ENCODE results near the gene NOL4L. TPM values are rescaled to one million over a fixed set of nuclear protein-coding genes. Genes with fewer than 3 reads are reported as not detected.

The NOL4L gene
- total RNA-seq, 1 donor from 2014 or later = 11.9 TPM

DNA sequence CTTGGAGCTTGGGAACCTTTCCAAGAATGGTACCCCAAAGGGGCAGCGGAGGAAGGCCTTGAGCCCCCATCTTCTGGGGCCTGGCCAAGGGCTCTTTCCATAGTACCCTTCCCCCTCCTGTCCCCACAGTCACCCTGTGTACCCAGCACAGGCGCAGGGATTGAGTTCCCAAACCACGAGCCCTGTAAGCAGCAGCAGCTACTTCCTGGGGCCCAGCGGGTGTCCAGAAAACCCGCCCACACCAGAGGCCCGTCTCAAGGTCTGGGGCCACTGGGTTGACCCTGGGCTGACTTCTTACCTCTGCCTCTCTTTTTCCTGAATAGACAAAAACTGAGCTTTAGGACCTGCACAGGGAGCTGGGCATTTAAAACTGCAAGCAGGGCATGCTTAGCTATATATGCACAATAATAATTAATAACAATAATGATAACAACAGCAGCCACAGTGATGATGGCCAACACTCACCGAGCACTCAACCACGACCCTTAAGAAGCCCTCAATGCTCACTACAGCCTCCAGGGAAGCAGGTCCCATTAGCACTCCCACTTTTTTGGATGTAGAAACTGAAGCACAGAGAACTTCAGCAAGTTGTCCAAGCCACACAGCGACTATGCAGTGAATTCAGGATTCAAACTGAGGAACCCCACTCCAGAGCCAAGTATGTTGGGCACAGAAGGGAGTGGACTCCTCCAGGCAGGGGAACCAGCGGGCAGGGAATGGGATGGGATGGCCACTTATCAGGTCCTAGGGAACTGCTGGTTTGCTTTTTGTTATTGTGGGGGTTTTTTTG is 14.5 kb downstream of the NOL4L start:
- H3K27ac ChIP-seq = no peak overlapping the region
- no peak for DNase-seq (ENCODE audit: low spot score)

DNA sequence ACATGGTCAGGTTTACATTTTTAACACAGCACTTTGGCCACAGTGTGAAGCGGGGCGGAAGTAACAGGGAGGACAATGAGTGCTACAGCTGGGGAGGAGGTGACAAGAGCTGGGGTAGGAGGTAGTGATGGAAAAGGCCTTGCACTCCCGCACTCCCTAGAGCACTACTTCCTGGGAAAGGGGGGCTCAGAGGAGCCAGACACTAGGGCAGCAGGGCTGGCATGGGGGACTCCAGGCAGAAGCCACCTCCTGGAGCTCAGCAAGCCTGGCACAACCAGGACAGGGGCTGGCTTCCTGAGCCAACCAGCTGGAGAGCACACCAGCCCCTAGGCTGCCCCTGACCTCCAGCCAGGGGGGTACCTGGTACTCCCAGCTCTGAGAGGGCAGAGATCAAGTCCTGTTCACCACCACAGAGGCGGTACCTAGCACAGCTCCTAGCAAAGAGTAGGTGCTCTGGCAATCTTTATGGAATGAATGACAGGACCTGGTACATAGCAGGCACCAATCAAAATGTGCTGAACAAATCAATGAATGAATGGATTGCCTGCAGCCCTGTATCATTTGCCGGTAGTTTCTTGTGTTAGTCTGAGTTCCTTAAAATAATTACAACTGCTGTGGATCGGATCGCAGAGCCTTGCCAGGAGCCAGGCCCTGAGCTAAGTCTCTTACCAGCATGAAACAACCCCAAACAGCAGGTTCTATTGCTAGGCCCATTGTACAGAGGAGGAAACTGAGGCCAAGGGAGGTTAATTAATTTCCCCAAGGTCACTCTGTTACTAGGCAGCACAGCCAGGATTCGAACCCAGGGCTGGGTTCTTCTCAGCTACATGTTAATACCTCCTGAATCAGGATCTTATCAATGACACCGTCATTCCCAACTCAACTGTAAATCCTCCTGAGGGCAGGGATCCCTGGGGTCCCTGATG is 15.5 kb downstream of the NOL4L start:
- no peaks in the 10 kb centered on the region for H3K9me3 ChIP-seq (ENCODE audit: low read depth)
- TF ChIP-seq, protein P1, sequence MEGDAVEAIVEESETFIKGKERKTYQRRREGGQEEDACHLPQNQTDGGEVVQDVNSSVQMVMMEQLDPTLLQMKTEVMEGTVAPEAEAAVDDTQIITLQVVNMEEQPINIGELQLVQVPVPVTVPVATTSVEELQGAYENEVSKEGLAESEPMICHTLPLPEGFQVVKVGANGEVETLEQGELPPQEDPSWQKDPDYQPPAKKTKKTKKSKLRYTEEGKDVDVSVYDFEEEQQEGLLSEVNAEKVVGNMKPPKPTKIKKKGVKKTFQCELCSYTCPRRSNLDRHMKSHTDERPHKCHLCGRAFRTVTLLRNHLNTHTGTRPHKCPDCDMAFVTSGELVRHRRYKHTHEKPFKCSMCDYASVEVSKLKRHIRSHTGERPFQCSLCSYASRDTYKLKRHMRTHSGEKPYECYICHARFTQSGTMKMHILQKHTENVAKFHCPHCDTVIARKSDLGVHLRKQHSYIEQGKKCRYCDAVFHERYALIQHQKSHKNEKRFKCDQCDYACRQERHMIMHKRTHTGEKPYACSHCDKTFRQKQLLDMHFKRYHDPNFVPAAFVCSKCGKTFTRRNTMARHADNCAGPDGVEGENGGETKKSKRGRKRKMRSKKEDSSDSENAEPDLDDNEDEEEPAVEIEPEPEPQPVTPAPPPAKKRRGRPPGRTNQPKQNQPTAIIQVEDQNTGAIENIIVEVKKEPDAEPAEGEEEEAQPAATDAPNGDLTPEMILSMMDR (IDR thresholded peaks at IDR 0.05) = no peak
- TF ChIP-seq EZH2phosphoT487 (IDR thresholded peaks at IDR 0.05) (no peak), EZH2 (IDR thresholded peaks at IDR 0.05) (no peak)
- no peak overlapping the region for H2AFZ ChIP-seq (replicated peaks)
- Mint-ChIP-seq H3K27me3 (ENCODE audit: insufficient read depth, low read depth) (peaks cover 13% of the 10 kb centered on the region), H3K4me3 (peak overlapping the region; percentile 2), H3K36me3 (no peaks in the 10 kb centered on the region), H3K9me3 (no peaks in the 10 kb centered on the region), H3K27ac (peak overlapping the region; percentile 21), H3K4me1 (peaks cover 42% of the 10 kb centered on the region)
- peaks cover 3% of the 10 kb centered on the region for H4K20me1 ChIP-seq (ENCODE audit: low read depth)
- no peak overlapping the region for H3K4me2 ChIP-seq
- H3K4me1 ChIP-seq = peaks cover 17% of the 10 kb centered on the region
- H3K27ac ChIP-seq = no peak overlapping the region
- no peak for DNase-seq (ENCODE audit: low spot score)
- H3K9ac ChIP-seq = no peak overlapping the region
- H3K36me3 ChIP-seq = no peaks in the 10 kb centered on the region
- no peaks in the 10 kb centered on the region for H3K79me2 ChIP-seq (ENCODE audit: low read depth)
- no peaks in the 10 kb centered on the region for H3K27me3 ChIP-seq
- no peak overlapping the region for H3K4me3 ChIP-seq
- peaks cover 5% of the 10 kb centered on the region for H3F3A ChIP-seq (ENCODE audit: low read depth)

More for the DNA sequence above, 14.5 kb downstream of the NOL4L start:
- no peaks in the 10 kb centered on the region for H3K36me3 ChIP-seq
- Mint-ChIP-seq H3K9me3 (no peaks in the 10 kb centered on the region), H3K27ac (peak overlapping the region; percentile 81), H3K4me3 (no peak overlapping the region), H3K36me3 (no peaks in the 10 kb centered on the region), H3K27me3 (ENCODE audit: insufficient read depth, low read depth) (peaks cover 13% of the 10 kb centered on the region), H3K4me1 (peaks cover 40% of the 10 kb centered on the region)
- no peaks in the 10 kb centered on the region for H3K79me2 ChIP-seq (ENCODE audit: low read depth)
- H3K9ac ChIP-seq = no peak overlapping the region
- peaks cover 3% of the 10 kb centered on the region for H4K20me1 ChIP-seq (ENCODE audit: low read depth)
- TF ChIP-seq EZH2 (IDR thresholded peaks at IDR 0.05) = no peak
- peaks cover 17% of the 10 kb centered on the region for H3K4me1 ChIP-seq
- H3K4me2 ChIP-seq = no peak overlapping the region
- H3K4me3 ChIP-seq = no peak overlapping the region
- no peaks in the 10 kb centered on the region for H3K27me3 ChIP-seq
- no peaks in the 10 kb centered on the region for H3F3A ChIP-seq (ENCODE audit: low read depth)
- no peak overlapping the region for H2AFZ ChIP-seq (replicated peaks)
- no peaks in the 10 kb centered on the region for H3K9me3 ChIP-seq (ENCODE audit: low read depth)

DNA sequence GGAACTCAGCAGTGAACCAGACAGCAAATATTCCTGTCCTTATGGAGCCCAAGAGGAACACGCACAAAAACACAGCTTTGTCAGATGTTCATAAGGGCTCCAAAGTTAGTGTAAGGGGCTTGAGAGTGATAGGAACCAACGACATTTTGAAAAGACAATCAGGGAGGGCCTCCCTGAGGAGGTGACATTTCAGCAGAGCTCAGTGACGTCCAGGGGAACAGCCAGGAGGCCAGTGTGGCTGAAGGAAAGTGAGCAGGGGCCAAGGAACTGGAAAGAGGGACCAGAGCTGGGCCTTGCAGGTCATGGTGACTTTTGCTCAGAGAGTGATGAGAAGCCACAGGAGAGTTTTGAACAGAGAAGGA is 16.1 kb downstream of the NOL4L start:
- Mint-ChIP-seq H3K27ac (peak overlapping the region; percentile 21), H3K36me3 (no peaks in the 10 kb centered on the region)
- TF ChIP-seq EZH2phosphoT487 (IDR thresholded peaks at IDR 0.05) = no peak
- TF ChIP-seq, protein P1 (IDR thresholded peaks at IDR 0.05) = no peak
- TF ChIP-seq EZH2 (IDR thresholded peaks at IDR 0.05) = no peak

More for the DNA sequence above, 16.1 kb downstream of the NOL4L start:
- no peak overlapping the region for H3K4me2 ChIP-seq
- no peak overlapping the region for H2AFZ ChIP-seq (replicated peaks)
- no peaks in the 10 kb centered on the region for H3K36me3 ChIP-seq
- peaks cover 11% of the 10 kb centered on the region for H3F3A ChIP-seq (ENCODE audit: low read depth)
- DNase-seq (ENCODE audit: low spot score) = no peak
- Mint-ChIP-seq H3K27me3 (ENCODE audit: insufficient read depth, low read depth) (peaks cover 11% of the 10 kb centered on the region), H3K4me1 (peaks cover 40% of the 10 kb centered on the region), H3K9me3 (no peaks in the 10 kb centered on the region), H3K4me3 (peak overlapping the region; percentile 20)
- H3K27me3 ChIP-seq = no peaks in the 10 kb centered on the region
- no peak overlapping the region for H3K27ac ChIP-seq
- no peaks in the 10 kb centered on the region for H3K9me3 ChIP-seq (ENCODE audit: low read depth)
- peaks cover 3% of the 10 kb centered on the region for H4K20me1 ChIP-seq (ENCODE audit: low read depth)
- H3K4me3 ChIP-seq = no peak overlapping the region
- no peaks in the 10 kb centered on the region for H3K79me2 ChIP-seq (ENCODE audit: low read depth)
- peaks cover 21% of the 10 kb centered on the region for H3K4me1 ChIP-seq
- no peak overlapping the region for H3K9ac ChIP-seq

Measured in neural progenitor cell (in vitro differentiated cells).